ENCODE measurements around the gene STARD4. TPM values are rescaled to one million over a fixed set of nuclear protein-coding genes. Genes with fewer than 3 reads are reported as not detected.

STARD4 gene
- total RNA-seq (2021) (48.5 to 56.0 TPM (median 53.8 TPM) in 3 replicates), Bru-seq, nascent RNA (percentile 97 among the genes with signal in this experiment)
- long read RNA-seq, experiment 1, full-length matches to known transcripts = 198 of 262 reads
- long read RNA-seq, experiment 1, partial matches to known transcripts = 14 of 262 reads
- long read RNA-seq, experiment 1, other reads (novel, unspliced or antisense) = 50 of 262 reads
- long read RNA-seq, experiment 2, full-length matches to known transcripts = 21 of 59 reads
- long read RNA-seq, experiment 2, partial matches to known transcripts = 2 of 59 reads
- long read RNA-seq, experiment 2, other reads (novel, unspliced or antisense) = 36 of 59 reads
- long read RNA-seq, experiment 3, full-length matches to known transcripts = 20 of 30 reads
- long read RNA-seq, experiment 3, partial matches to known transcripts = 2 of 30 reads
- long read RNA-seq, experiment 3, other reads (novel, unspliced or antisense) = 8 of 30 reads

- CTCF ChIA-PET = interaction anchor here (1.3 to 3.5 kb wide), 3 partner anchors 13 to 51 kb away, joined by 3 to 21 read pairs (median 4); no protein-coding TSS in a partner anchor
- TF ChIP-seq ZSCAN18 (CRISPR knock-in tag; IDR thresholded peaks at IDR 0.05) (no peak), TEAD1 (CRISPR knock-in tag; IDR thresholded peaks at IDR 0.05) (0 out of 2 replicates have a peak, but pooled peaks have one; percentile 21), ZNF396 (CRISPR knock-in tag; IDR thresholded peaks at IDR 0.05; ENCODE audit: borderline replicate concordance) (no peak), ZNF317 (CRISPR knock-in tag; IDR thresholded peaks at IDR 0.05; ENCODE audit: borderline replicate concordance, low read depth) (0 out of 2 replicates have a peak, but pooled peaks have one; percentile 32), HMGA2 (CRISPR knock-in tag; IDR thresholded peaks at IDR 0.05) (no peak), FOXP1 (CRISPR knock-in tag; IDR thresholded peaks at IDR 0.05; ENCODE audit: borderline replicate concordance) (peak; percentile 88; the same call in 1 of the 2 replicates), MYBL2 (CRISPR knock-in tag; IDR thresholded peaks at IDR 0.05) (peak; percentile 76; the same call in 1 of the 2 replicates), SMAD3 (CRISPR knock-in tag; IDR thresholded peaks at IDR 0.05; ENCODE audit: borderline replicate concordance) (peak; percentile 88; the same call in 1 of the 2 replicates), NR1H2 (CRISPR knock-in tag; IDR thresholded peaks at IDR 0.05) (no peak), ARID4B (CRISPR knock-in tag; IDR thresholded peaks at IDR 0.05; ENCODE audit: borderline replicate concordance) (no peak; the same call in 1 of the 2 replicates), E2F5 (CRISPR knock-in tag; IDR thresholded peaks at IDR 0.05) (peak; percentile 88; the same call in 1 of the 2 replicates), ESRRA (CRISPR knock-in tag; IDR thresholded peaks at IDR 0.05; ENCODE audit: borderline replicate concordance) (no peak), ZNF263 (CRISPR knock-in tag; IDR thresholded peaks at IDR 0.05; ENCODE audit: low read depth) (no peak), ATF2 (CRISPR knock-in tag; IDR thresholded peaks at IDR 0.05; ENCODE audit: borderline replicate concordance, low read depth) (no peak), ZNF121 (CRISPR knock-in tag; IDR thresholded peaks at IDR 0.05) (no peak), NFE2L1 (CRISPR knock-in tag; IDR thresholded peaks at IDR 0.05) (peak; percentile 9; the same call in 1 of the 2 replicates), MAX (CRISPR knock-in tag; IDR thresholded peaks at IDR 0.05) (peak; percentile 66)
- TF ChIP-seq, protein P1, sequence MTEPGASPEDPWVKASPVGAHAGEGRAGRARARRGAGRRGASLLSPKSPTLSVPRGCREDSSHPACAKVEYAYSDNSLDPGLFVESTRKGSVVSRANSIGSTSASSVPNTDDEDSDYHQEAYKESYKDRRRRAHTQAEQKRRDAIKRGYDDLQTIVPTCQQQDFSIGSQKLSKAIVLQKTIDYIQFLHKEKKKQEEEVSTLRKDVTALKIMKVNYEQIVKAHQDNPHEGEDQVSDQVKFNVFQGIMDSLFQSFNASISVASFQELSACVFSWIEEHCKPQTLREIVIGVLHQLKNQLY (CRISPR knock-in tag; IDR thresholded peaks at IDR 0.05) = no peak
- TF ChIP-seq, protein P2, sequence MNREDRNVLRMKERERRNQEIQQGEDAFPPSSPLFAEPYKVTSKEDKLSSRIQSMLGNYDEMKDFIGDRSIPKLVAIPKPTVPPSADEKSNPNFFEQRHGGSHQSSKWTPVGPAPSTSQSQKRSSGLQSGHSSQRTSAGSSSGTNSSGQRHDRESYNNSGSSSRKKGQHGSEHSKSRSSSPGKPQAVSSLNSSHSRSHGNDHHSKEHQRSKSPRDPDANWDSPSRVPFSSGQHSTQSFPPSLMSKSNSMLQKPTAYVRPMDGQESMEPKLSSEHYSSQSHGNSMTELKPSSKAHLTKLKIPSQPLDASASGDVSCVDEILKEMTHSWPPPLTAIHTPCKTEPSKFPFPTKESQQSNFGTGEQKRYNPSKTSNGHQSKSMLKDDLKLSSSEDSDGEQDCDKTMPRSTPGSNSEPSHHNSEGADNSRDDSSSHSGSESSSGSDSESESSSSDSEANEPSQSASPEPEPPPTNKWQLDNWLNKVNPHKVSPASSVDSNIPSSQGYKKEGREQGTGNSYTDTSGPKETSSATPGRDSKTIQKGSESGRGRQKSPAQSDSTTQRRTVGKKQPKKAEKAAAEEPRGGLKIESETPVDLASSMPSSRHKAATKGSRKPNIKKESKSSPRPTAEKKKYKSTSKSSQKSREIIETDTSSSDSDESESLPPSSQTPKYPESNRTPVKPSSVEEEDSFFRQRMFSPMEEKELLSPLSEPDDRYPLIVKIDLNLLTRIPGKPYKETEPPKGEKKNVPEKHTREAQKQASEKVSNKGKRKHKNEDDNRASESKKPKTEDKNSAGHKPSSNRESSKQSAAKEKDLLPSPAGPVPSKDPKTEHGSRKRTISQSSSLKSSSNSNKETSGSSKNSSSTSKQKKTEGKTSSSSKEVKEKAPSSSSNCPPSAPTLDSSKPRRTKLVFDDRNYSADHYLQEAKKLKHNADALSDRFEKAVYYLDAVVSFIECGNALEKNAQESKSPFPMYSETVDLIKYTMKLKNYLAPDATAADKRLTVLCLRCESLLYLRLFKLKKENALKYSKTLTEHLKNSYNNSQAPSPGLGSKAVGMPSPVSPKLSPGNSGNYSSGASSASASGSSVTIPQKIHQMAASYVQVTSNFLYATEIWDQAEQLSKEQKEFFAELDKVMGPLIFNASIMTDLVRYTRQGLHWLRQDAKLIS (CRISPR knock-in tag; IDR thresholded peaks at IDR 0.05; ENCODE audit: borderline replicate concordance) = 0 out of 2 replicates have a peak, but pooled peaks have one; percentile 8
- TF ChIP-seq, protein P3, sequence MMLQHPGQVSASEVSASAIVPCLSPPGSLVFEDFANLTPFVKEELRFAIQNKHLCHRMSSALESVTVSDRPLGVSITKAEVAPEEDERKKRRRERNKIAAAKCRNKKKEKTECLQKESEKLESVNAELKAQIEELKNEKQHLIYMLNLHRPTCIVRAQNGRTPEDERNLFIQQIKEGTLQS (CRISPR knock-in tag; conservative IDR thresholded peaks at IDR 0.05) = no peak
Measured at GRCh38 chr5:111512375-111513130, at the start of gene STARD4. Gene STARD4, minus strand, starts transcription at chr5:111512535. Its CDS starts 5,102 bp downstream, at chr5:111507433.

More at GRCh38 chr5:111512375-111513130, at the start of gene STARD4:
- Mint-ChIP-seq H3K27me3 (ENCODE audit: low read depth) (no peaks in the 10 kb centered on the region), H3K9me3 (no peaks in the 10 kb centered on the region), H3K4me3 (peak within 1 kb of the TSS; percentile 95), H3K36me3 (no peaks in the 10 kb centered on the region), H3K27ac (peak within 1 kb of the TSS; percentile 100), H3K4me1 (peaks cover 53% of the 10 kb centered on the region)
- peak; percentile 91 for ATAC-seq
- DNase-seq (ENCODE audit: low spot score) = peak; percentile 95
- POLR2A ChIA-PET = interaction anchor here (0.7 to 2.0 kb wide), 4 partner anchors 19 to 246 kb away, joined by 3 to 6 read pairs (median 3); partner anchors contain the start of gene NREP
